ENCODE data around the gene SLC6A6. TPM values are rescaled to one million over a fixed set of nuclear protein-coding genes. Genes with fewer than 3 reads are reported as not detected.

Gene SLC6A6
- 52.3 TPM for polyA plus RNA-seq (2013, experiment 1 of 2; ENCODE audit: insufficient read length)
- polyA plus RNA-seq (2013, experiment 2 of 2; ENCODE audit: insufficient read length) = 49.5 TPM

GRCh38 chr3:14402304-14402811, at the start of gene SLC6A6:
Gene SLC6A6, plus strand, starts transcription at chr3:14402606. Its CDS starts 41,029 bp downstream, at chr3:14443635.
- DNase-seq = peak; percentile 94

GRCh38 chr3:14353502-14353901, 48.9 kb upstream of the SLC6A6 start:
- no peak for DNase-seq

DNA sequence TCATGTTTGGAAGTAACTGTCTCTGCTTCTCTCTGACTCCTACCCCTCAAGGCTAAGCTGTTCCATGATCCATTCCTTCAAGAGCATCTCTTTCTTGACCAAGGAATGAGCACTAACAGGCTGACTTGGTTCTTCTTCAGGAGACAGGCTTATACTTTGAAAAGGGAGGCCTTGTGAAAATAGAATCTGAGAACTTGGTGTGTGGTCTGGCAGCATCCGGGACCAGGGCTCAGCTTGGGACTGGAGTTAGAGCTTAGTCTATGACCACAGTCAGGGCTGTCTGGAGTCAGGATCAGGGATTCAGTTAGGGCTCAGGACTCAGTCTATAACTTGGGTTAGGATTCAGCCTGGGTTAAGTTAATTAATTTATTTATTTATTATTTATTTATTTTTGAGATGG, 44.9 kb upstream of the SLC6A6 start:
- peak; percentile 60 for DNase-seq

DNA sequence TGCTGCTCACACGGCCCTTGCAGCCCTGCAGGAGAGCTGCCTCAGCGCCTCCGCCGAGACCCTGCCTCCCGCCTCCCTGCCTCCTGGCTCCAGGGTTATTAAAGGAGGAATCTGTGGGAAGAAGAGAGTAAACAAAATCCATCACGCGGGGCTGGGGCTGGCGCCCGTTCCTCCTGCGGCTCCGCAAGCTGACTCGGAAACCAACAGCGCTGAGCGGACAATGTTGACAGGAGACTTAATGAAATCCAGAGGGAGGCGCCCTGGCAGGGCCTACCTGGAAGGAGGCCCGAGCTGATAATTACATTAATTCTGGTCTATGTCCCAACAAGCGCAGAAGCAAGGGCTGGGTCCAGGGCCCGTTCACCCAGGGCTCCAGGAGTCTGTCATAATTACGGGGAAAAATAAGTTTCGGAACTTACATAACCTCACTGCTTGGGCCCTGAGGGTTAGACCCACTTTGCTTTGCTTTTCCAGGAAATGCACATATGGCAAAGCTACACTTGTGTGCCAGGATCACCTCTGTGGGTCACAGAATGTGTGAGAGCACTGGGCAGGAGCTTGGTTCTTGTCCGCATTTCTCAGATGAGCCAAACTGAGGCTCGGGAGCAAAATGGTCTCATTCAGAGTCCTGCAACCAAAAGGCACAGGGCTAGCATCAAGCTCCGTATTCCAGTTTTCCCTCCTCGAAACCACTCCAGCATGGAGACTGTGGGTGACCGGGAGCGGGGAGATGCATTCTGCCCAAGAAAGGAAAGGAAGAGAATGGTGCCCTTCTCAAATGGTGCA, 43.8 kb upstream of the SLC6A6 start:
- peak; percentile 87 for DNase-seq

- no peak for DNase-seq
Measured at GRCh38 chr3:14359348-14359747, 43.1 kb upstream of the SLC6A6 start.

- peak; percentile 88 for DNase-seq
Measured at GRCh38 chr3:14360123-14360881, 42.1 kb upstream of the SLC6A6 start.

- no peak for DNase-seq
Measured at GRCh38 chr3:14361068-14361677, 41.2 kb upstream of the SLC6A6 start.

GRCh38 chr3:14362890-14363289, 39.5 kb upstream of the SLC6A6 start:
- DNase-seq = no peak

DNA sequence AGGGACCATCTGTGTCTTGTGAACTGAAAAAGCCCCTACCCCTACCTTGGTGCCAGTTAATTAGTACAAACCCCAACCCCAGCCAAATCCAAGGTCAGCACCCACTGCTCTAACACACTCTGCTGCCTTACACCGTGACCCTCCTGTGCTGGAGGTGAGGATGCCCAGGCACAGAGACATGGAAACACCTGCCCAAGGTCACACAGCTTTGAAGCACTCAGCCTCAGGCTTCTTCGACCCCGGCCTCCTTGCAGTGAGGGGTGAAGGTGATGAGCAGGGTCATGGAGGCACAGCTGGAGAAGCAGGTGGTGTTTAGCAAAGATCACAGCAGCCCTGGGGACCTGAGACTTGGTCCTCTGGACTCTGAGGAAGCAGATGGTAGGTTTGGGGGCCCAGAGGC, 39.0 kb upstream of the SLC6A6 start:
- no peak for DNase-seq

DNA sequence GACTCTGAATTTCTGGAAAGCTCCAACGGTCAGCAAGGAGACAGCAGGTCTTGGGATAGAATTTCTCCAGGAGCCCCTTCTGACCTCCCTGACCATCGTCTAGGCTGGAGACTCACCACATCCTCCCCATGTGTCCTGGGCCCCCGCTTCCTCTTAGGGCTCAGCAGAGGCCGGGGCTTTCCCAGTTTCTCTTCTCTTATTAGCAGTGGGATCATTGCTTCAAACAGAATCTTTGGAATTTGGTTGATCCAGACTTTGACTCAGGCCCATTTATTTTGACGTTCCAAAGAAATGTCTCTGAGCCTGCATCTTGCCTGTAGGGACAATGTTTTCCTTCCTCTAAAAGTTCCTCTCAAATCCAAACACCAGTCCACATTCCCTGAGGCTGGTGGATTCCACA, 38.4 kb upstream of the SLC6A6 start:
- peak; percentile 65 for DNase-seq

GRCh38 chr3:14364580-14365292, 37.7 kb upstream of the SLC6A6 start:
- no peak for DNase-seq

GRCh38 chr3:14366248-14366647, 36.2 kb upstream of the SLC6A6 start:
- DNase-seq = no peak

- DNase-seq = no peak
Measured at GRCh38 chr3:14366915-14367823, 35.2 kb upstream of the SLC6A6 start.

DNA sequence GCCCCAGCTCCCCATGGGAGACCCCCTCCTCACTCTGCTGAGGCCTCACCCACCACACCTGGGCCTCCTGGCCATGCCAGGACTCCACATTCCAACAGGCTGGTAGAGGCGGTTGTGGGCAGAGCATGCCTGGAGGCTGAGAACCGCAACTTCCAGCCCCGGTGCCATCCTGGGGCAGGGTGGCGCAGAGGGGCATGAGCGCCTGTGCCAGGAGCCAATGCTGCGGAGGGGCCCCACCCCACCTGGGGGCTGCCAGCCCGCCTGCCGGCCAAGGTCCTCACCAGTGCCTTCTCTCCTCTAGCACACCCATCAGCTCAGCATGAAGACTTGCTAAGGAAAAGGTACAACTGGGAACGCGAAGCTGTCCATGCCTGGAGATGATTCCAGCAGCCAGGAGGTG, 34.3 kb upstream of the SLC6A6 start:
- DNase-seq = no peak

- no peak for DNase-seq
Measured at GRCh38 chr3:14368885-14369284, 33.5 kb upstream of the SLC6A6 start.

DNA sequence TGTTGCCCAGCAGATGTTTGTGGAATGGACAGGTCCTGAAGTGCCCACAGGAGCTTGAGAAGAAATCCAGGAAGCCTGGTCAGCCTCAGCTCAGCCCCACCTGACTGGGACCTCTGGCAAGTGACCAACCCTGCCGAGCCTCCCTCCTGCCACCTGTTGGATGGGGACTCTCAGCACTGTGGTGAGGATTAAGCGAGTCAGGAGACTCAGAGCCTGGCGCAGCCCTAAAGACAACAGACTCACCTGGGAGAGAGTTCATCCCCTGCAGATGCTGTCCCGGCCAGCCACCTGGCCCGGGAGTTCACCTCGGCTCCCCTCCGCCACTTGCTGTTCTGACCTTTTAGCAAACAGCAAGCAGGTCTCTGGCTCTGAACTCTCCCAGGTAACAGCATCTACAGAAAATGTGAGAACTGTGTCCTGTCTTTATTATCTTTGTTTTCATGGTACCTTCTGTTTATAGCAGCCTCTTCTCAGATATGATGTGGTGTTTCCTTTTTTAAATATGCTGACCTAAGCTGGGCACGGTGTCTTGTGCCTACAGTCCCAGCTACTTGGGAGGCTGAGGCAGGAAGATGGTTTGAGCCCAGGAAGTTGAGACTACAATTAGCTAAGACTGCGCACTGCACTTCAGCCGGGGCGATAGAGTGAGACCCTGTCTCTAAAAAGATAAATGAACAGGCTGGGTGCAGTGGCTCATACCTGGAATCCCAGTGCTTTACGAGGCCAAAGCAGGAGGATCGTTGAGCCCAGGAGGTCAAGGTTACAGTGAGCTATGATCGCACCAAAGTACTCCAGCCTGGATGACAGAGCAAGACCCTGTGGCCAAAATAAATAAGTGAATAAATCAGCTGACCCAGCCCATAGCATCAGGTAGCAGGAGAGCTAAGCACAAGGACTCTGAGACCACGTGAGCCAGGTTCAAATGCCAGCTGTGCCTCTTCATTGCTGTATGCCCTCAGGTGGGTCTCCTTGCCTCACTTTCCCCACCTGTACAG, 32.4 kb upstream of the SLC6A6 start:
- DNase-seq = no peak

GRCh38 chr3:14370720-14371572, 31.5 kb upstream of the SLC6A6 start:
- DNase-seq = no peak

GRCh38 chr3:14371573-14372474, 30.6 kb upstream of the SLC6A6 start:
- peak; percentile 76 for DNase-seq

Data from fibroblast of skin of scalp (primary cell).